Measurements from ENCODE around the gene UBXN4. TPM values are rescaled to one million over a fixed set of nuclear protein-coding genes. Genes with fewer than 3 reads are reported as not detected.
A peak's percentile ranks its signal among the peaks of the same experiment; 100 is the strongest.
"Not testable (repeated sequence)": the region's sequence is repeated elsewhere in the genome, so short reads cannot be mapped to it uniquely, and the experiment has no call there.

Gene UBXN4
- total RNA-seq, 1 donor from 2014 or later, result 94.3 TPM

- Histone ChIP-seq H3K79me2 (ENCODE audit: low read depth) (no peaks in the 10 kb centered on the region), H3K27me3 (no peaks in the 10 kb centered on the region), H3K4me3 (no peak overlapping the region), H4K20me1 (ENCODE audit: low read depth) (no peaks in the 10 kb centered on the region), H3K9me3 (ENCODE audit: low read depth) (no peaks in the 10 kb centered on the region), H3K4me1 (no peaks in the 10 kb centered on the region), H3K36me3 (no peaks in the 10 kb centered on the region), H3K9ac (no peak overlapping the region), H2AFZ (replicated peaks) (no peak overlapping the region), H3F3A (ENCODE audit: low read depth) (no peaks in the 10 kb centered on the region), H3K4me2 (no peak overlapping the region), H3K27ac (no peak overlapping the region)
- Mint-ChIP-seq H3K36me3 (peaks cover 17% of the 10 kb centered on the region), H3K4me3 (no peak overlapping the region), H3K27ac (peak overlapping the region; percentile 2), H3K4me1 (peaks cover 10% of the 10 kb centered on the region), H3K27me3 (ENCODE audit: insufficient read depth, low read depth) (peaks cover 2% of the 10 kb centered on the region), H3K9me3 (no peaks in the 10 kb centered on the region)
- TF ChIP-seq CTCF (IDR thresholded peaks at IDR 0.05) (no peak), EZH2 (IDR thresholded peaks at IDR 0.05) (no peak), EZH2phosphoT487 (IDR thresholded peaks at IDR 0.05) (no peak)
- DNase-seq (ENCODE audit: low spot score), result no peak
Measured at GRCh38 chr2:135791418-135792190, 49.9 kb downstream of the UBXN4 start.

GRCh38 chr2:135792401-135793150, 50.9 kb downstream of the UBXN4 start:
- TF ChIP-seq EZH2phosphoT487 (IDR thresholded peaks at IDR 0.05) (no peak), CTCF (IDR thresholded peaks at IDR 0.05) (no peak), EZH2 (IDR thresholded peaks at IDR 0.05) (no peak)
- H3K9ac ChIP-seq, result no peak overlapping the region
- H4K20me1 ChIP-seq (ENCODE audit: low read depth), result no peaks in the 10 kb centered on the region
- H3K4me2 ChIP-seq, result no peak overlapping the region
- no peaks in the 10 kb centered on the region for H3K79me2 ChIP-seq (ENCODE audit: low read depth)
- no peaks in the 10 kb centered on the region for H3K9me3 Mint-ChIP-seq
- peaks cover 2% of the 10 kb centered on the region for H3K27me3 Mint-ChIP-seq (ENCODE audit: insufficient read depth, low read depth)
- no peaks in the 10 kb centered on the region for H3K36me3 ChIP-seq
- H3F3A ChIP-seq (ENCODE audit: low read depth), result no peaks in the 10 kb centered on the region
- H3K4me1 Mint-ChIP-seq, result peaks cover 13% of the 10 kb centered on the region
- H3K4me1 ChIP-seq, result no peaks in the 10 kb centered on the region
- H3K4me3 Mint-ChIP-seq, result no peak overlapping the region
- H2AFZ ChIP-seq (replicated peaks), result no peak overlapping the region
- no peaks in the 10 kb centered on the region for H3K9me3 ChIP-seq (ENCODE audit: low read depth)
- H3K4me3 ChIP-seq, result no peak overlapping the region
- H3K27me3 ChIP-seq, result no peaks in the 10 kb centered on the region
- no peak for DNase-seq (ENCODE audit: low spot score)
- no peak overlapping the region for H3K27ac Mint-ChIP-seq
- peaks cover 7% of the 10 kb centered on the region for H3K36me3 Mint-ChIP-seq
- H3K27ac ChIP-seq, result no peak overlapping the region

DNA sequence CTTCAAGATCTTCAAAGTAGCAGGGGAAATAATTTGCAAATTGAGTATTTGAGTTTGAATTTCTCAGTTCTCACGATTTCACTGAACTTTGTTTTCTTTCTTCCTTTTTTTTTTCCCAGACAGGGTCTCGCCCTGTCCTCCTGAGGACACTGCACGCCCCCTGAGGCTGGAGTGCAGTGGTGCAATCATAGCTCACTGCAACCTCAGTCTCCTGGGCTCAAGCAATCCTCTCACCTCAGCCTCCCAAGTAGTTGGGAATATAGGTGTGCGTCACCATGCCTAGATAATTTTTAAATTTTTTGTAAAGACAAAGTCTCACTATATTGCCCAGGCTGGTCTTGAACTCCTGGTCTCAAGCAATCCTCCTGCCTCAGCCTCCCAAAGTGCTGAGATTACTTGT, 54.0 kb downstream of the UBXN4 start:
- not testable (repeated sequence) for H3F3A ChIP-seq (ENCODE audit: low read depth); H3K36me3 Mint-ChIP-seq

More for the DNA sequence above, 54.0 kb downstream of the UBXN4 start:
- not testable (repeated sequence) for H3K9me3 ChIP-seq (ENCODE audit: low read depth); H3K4me3 ChIP-seq; H3K36me3 ChIP-seq; H3K4me3 Mint-ChIP-seq; H3K27me3 Mint-ChIP-seq (ENCODE audit: insufficient read depth, low read depth); H3K27ac ChIP-seq; H2AFZ ChIP-seq (replicated peaks); H3K4me1 ChIP-seq; H3K9ac ChIP-seq; H3K79me2 ChIP-seq (ENCODE audit: low read depth); H3K4me2 ChIP-seq; H3K27me3 ChIP-seq; H4K20me1 ChIP-seq (ENCODE audit: low read depth); DNase-seq (ENCODE audit: low spot score); H3K27ac Mint-ChIP-seq
- H3K9me3 Mint-ChIP-seq, result peaks cover 13% of the 10 kb centered on the region
- peak; percentile 12 for TF ChIP-seq CTCF (IDR thresholded peaks at IDR 0.05)
- H3K4me1 Mint-ChIP-seq, result peaks cover 13% of the 10 kb centered on the region
